Activated CD8-positive, alpha-beta memory T cell treated with anti-CD3 and anti-CD28 coated beads, Interleukin-2, amount 50 U/mL, for 48 hours (primary cell): ENCODE results near the gene MACO1.

ENCODE experiments used
- DNase-seq: peaks from one replicate; pipeline ENCODE4 v3.0.0-alpha.2; 2020

MACO1 gene

DNA sequence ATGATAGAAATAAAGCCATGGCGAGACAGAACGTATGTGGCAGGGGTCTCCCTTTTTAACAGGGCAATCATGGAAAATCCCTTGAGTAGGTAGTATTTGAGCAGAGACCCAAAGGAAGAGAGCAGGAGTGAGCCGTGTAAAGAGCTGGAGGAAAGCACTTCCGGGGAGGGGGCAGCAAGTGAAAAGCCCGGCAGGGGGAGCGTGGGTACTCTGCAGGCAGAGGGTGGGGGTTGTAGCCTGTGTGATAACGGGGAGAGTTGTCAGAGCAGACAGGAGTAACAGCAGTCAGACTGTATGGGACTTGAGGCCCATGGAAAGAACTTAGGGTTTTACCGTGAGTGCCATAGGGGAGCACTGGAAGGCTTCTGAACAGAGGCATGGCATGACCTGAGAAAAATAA, 61.6 kb downstream of the MACO1 start:
- DNase-seq, result no peak

- no peak for DNase-seq
Measured at GRCh38 chr1:25494952-25495351, 64.3 kb downstream of the MACO1 start.

GRCh38 chr1:25500694-25501093, 70.0 kb downstream of the MACO1 start:
- DNase-seq, result no peak

DNA sequence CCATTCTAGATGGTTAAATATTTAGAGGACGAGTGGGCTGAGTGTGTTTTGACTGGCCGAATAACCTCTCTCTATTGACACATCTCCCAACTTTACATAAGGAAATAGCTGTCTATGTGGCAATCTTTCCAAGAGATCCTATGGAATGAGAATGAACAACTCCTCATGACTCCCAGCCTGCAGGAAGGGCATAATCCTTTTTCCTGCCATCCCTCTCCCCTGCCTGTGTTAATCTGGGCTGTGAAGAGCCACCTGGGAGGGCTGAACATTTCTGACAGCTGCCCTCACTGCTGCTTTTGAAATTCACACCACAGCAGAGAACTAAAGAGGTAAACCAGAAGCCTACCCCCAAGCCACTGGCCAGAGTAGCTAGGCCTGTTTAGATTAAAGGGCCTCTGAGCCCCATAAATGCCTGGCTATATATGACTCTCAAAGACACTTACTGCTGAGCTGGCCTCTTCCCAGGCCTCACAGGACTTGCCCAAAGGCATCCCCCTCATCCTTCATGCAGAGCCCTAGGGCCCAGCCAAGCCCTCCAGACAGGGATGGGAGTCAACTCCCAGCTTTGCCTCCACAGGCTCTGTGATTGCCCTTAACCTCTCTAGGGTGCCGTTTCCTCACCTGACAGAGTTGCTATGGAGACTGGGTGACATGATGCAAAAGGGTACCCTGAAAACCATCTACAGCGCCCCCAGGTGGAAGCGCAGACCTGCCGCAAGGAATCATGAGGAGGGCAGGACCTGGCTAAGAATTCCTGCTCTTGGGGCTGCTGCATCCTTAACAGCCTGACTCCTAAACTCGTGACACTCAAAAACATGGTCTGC, 70.8 kb downstream of the MACO1 start:
- no peak for DNase-seq

- no peak for DNase-seq
Measured at GRCh38 chr1:25502957-25503356, 72.3 kb downstream of the MACO1 start.

- peak; percentile 76 for DNase-seq
Measured at GRCh38 chr1:25503551-25504426, 73.1 kb downstream of the MACO1 start.

GRCh38 chr1:25504706-25505595, 74.3 kb downstream of the MACO1 start:
- DNase-seq, result no peak

DNA sequence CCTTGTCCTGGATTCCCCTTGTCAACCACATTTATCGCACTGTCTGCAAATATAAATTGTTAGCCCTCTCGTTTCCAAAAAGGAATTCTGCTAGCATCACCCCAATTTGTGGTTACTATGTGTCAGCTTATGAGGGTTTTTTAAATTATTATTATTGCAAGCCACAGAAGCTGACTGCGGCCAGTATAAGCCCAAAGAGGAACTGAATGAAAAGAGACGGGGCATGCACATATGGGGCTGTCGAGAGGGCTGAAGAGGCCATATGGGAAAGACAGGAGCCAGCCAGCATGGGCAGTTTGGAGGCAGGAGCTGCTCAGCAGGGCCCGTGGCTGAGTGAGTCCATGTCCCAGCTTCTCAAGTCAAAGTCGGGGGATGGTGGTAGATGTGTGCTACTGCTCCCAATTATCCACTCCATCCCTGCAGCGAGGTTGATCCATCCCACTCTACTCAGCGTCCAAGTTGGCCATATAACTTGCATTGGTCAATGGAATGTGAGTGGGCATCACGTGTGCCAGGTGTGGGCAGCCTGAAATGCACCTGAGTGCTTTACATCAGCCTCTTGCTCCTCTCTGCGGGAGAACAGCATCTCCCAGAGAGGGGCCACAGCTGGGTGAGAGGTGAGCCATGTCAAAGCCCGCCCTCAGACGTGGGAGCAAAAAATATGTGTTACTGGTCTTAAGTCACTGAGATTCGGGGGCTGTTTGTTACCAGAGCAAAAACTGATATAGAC, 75.1 kb downstream of the MACO1 start:
- DNase-seq, result peak; percentile 47

DNA sequence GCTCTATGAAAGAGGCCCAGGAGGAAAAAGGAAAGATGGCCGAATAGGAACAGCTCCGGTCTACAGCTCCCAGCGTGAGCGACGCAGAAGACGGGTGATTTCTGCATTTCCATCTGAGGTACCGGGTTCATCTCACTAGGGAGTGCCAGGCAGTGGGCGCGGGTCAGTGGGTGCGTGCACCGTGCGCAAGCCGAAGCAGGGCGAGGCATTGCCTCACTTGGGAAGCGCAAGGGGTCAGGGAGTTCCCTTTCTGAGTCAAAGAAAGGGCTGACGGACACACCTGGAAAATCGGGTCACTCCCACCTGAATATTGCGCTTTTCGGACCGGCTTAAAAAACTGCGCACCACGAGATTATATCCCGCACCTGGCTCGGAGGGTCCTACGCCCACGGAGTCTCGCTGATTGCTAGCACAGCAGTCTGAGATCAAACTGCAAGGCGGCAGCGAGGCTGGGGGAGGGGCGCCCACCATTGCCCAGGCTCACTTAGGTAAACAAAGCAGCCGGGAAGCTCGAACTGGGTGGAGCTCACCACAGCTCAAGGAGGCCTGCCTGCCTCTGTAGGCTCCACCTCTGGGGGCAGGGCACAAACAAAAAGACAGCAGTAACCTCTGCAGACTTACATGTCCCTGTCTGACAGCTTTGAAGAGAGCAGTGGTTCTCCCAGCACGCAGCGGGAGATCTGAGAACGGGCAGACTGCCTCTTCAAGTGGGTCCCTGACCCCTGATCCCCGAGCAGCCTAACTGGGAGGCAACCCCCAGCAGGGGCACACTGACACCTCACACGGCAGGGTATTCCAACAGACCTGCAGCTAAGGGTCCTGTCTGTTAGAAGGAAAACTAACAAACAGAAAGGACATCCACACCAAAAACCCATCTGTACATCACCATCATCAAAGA, 76.1 kb downstream of the MACO1 start:
- peak; percentile 44 for DNase-seq

DNA sequence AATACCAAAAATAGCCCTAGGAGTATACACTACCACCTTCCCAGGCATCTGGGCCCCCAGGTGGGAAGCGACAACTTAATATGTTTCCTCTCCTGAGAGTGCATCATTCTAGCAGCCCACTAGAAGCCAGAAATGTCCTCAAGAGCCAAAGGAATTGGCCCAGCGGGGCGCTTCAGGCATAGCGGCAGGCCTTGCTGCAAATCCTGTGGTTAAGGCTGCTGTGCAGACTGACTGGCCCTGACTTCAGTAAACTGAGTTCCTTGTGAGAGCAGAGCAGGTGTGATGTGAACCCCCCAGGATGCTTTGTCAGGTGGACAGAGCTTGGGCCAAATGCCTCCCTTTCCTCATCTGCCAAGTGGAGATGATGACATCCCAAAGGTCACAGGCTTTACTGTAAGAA, 83.0 kb downstream of the MACO1 start:
- DNase-seq, result peak; percentile 28

GRCh38 chr1:25515033-25515432, 84.3 kb downstream of the MACO1 start:
- DNase-seq, result no peak

- no peak for DNase-seq
Measured at GRCh38 chr1:25516686-25517085, 86.0 kb downstream of the MACO1 start.

DNA sequence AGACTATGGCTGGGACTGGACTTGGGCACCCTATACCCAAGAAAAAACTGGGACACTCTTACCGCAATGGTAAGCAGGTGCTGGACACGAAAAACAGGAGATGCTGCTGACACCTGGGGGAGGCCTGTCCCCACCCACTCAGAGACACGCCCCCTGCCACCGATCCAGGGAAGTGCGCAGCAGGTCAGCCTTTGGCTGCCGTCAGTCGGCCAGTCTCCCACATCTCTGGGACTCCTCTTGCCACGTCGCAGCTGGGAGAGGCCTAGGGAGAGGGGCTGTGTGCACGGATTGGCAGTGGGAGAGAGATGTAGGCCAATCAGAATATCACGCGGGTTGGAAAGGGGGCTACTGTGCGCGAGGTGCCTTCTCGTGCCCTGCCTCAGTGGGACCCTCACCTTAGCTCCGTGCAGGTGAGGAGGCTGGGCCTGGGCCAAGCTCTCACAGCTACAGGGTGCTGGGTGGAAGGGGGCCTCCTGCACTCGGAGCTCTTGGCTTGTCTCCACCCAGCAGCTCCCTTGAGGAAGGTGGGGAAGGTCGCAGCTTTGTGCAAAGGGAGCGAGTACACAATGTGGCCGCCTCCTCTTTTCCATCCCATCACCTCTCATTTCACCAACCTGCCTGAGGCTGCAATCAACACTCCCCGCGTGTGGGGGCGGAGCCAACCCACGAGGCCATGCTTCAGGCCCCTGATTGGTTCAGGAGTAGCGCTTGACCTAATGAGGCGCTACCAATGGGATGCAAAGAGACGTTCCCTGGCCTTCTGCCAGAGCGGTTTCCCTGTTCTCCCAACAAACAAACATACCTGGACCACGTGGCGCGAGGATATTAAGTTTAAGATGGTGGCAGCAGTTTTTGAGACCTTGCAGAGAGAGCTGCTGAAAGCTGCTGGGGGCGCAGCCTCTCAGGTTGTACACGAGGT, 87.0 kb downstream of the MACO1 start:
- DNase-seq, result no peak

DNA sequence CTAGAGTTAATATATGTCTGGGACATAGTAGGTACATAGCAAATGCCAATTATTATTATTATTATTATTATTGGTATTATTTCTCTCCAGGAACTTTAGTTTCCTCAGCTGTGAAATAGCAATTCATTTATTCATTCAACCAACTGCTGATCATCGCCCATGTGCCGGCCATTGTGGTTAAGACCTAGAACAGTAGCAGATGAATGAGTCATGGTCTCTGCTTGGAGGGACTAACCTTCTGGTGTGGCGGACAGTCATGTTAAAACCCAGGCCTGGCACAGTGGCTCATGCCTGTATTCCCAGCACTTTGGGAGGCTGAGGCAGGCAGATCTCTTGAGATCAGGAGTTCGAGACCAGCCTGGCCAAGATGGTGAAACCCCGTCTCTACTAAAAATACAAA, 88.9 kb downstream of the MACO1 start:
- DNase-seq, result no peak

GRCh38 chr1:25520446-25521061, 89.9 kb downstream of the MACO1 start:
- peak; percentile 84 for DNase-seq

GRCh38 chr1:25522031-25522655, 91.4 kb downstream of the MACO1 start:
- DNase-seq, result no peak

GRCh38 chr1:25523542-25523941, 92.8 kb downstream of the MACO1 start:
- DNase-seq, result no peak

- DNase-seq, result no peak
Measured at GRCh38 chr1:25524568-25525360, 94.1 kb downstream of the MACO1 start.
